WTC11 (cell line): Measurements from ENCODE around the gene ALCAM. TPM values are rescaled to one million over a fixed set of nuclear protein-coding genes. Genes with fewer than 3 reads are reported as not detected.

Experiments used
- ATAC-seq: fragments of 200-7000 bp; cut with Tn5 transposase; 2 replicates; pipeline ENCODE4 v1.10.0; 2021; ENCODE audit warnings: mild to moderate bottlenecking, moderate library complexity
- CTCF ChIA-PET: fragments of 300-600 bp; sonication (Branson Sonifier 250); formaldehyde crosslinking; loops from one replicate; lab custom pipeline; 2021; ENCODE audit warnings: antibody characterized with exemption; lab: Charles Lee
- POLR2A ChIA-PET: fragments of 350-600 bp; sonication (Branson Sonifier 250); formaldehyde crosslinking; loops from one replicate; lab custom pipeline; 2021; ENCODE audit warnings: antibody characterized with exemption; lab: Charles Lee
- DNase-seq: peaks from one replicate; pipeline ENCODE4 v3.0.0; 2021; ENCODE audit warnings: low spot score
- H3K27ac Mint-ChIP-seq: 2 replicates; pipeline ENCODE4 v1.8.0; 2021; ENCODE audit warnings: mixed read lengths
- H3K27me3 Mint-ChIP-seq: 2 replicates; pipeline ENCODE4 v1.8.0; 2021; ENCODE audit warnings: low read depth, mild to moderate bottlenecking, moderate library complexity, mixed read lengths
- H3K36me3 Mint-ChIP-seq: 2 replicates; pipeline ENCODE4 v1.8.0; 2021; ENCODE audit warnings: mixed read lengths
- H3K4me1 Mint-ChIP-seq: 2 replicates; pipeline ENCODE4 v1.8.0; 2022; ENCODE audit warnings: mixed read lengths
- H3K4me3 Mint-ChIP-seq: 2 replicates; pipeline ENCODE4 v1.8.0; 2021; ENCODE audit warnings: mild to moderate bottlenecking, moderate library complexity, mixed read lengths
- H3K9me3 Mint-ChIP-seq: 2 replicates; pipeline ENCODE4 v1.8.0; 2021; ENCODE audit warnings: mixed read lengths
- ATF1 ChIP-seq: sonication (generic); formaldehyde crosslinking; IDR thresholded peaks from 2 replicates; pipeline ENCODE4 v1.8.1; 2023; ENCODE audit warnings: mild to moderate bottlenecking, moderate library complexity, missing genetic modification reagents
- CREM ChIP-seq: sonication (generic); formaldehyde crosslinking; IDR thresholded peaks from 2 replicates; pipeline ENCODE4 v1.8.1; 2022; ENCODE audit warnings: mild to moderate bottlenecking, missing genetic modification reagents, moderate library complexity
- EMX1 ChIP-seq: fragments of 250-450 bp; sonication (Bioruptor Pico); IDR thresholded peaks from 2 replicates; pipeline ENCODE4 v1.8.0; 2021; ENCODE audit warnings: mild to moderate bottlenecking
- FOXJ3 ChIP-seq: sonication (generic); formaldehyde crosslinking; IDR thresholded peaks from 2 replicates; pipeline ENCODE4 v1.9.0; 2021; ENCODE audit warnings: missing genetic modification reagents, mild to moderate bottlenecking, borderline replicate concordance
- FOXK1 ChIP-seq: sonication (generic); formaldehyde crosslinking; IDR thresholded peaks from 2 replicates; pipeline ENCODE4 v1.8.0; 2022; ENCODE audit warnings: mild to moderate bottlenecking, moderate library complexity, missing genetic modification reagents
- GABPB1 ChIP-seq: sonication (generic); formaldehyde crosslinking; IDR thresholded peaks from 2 replicates; pipeline ENCODE4 v1.8.1; 2023; ENCODE audit warnings: mild to moderate bottlenecking, missing genetic modification reagents
- GTF2I ChIP-seq: fragments of 250-450 bp; sonication (Bioruptor Pico); conservative IDR thresholded peaks from 2 replicates; pipeline ENCODE4 v1.4.0; 2021; ENCODE audit warnings: mild to moderate bottlenecking
- IRF2 ChIP-seq: sonication (generic); formaldehyde crosslinking; IDR thresholded peaks from 2 replicates; pipeline ENCODE4 v1.8.0; 2022; ENCODE audit warnings: low read depth, missing genetic modification reagents, borderline replicate concordance
- JUN ChIP-seq: sonication (generic); formaldehyde crosslinking; IDR thresholded peaks from 2 replicates; pipeline ENCODE4 v1.8.0; 2023; ENCODE audit warnings: mild to moderate bottlenecking, missing genetic modification reagents
- SOX15 ChIP-seq: fragments of 250-450 bp; sonication (Bioruptor Pico); IDR thresholded peaks from 2 replicates; pipeline ENCODE4 v1.9.0; 2021; ENCODE audit warnings: mild to moderate bottlenecking
- TCF7 ChIP-seq: sonication (generic); formaldehyde crosslinking; IDR thresholded peaks from 2 replicates; pipeline ENCODE4 v1.8.0; 2022; ENCODE audit warnings: mild to moderate bottlenecking, low read depth, missing genetic modification reagents, moderate library complexity
- TEAD1 ChIP-seq: sonication (generic); formaldehyde crosslinking; IDR thresholded peaks from 2 replicates; pipeline ENCODE4 v1.8.0; 2022; ENCODE audit warnings: mild to moderate bottlenecking, missing genetic modification reagents
- total RNA-seq: library from RNA; stranded (reverse); gene quantifications from 3 replicates; pipeline ENCODE4 v1.2.3, GENCODE V29; 2021
- TF ChIP-seq, protein P1 (sequence below): sonication (generic); formaldehyde crosslinking; IDR thresholded peaks from 2 replicates; pipeline ENCODE4 v1.8.1; 2023; ENCODE audit warnings: mild to moderate bottlenecking, moderate library complexity, missing genetic modification reagents
- TF ChIP-seq, protein P2 (sequence below): sonication (generic); formaldehyde crosslinking; IDR thresholded peaks from 2 replicates; pipeline ENCODE4 v1.8.1; 2022; ENCODE audit warnings: low read depth, missing genetic modification reagents, borderline replicate concordance
- TF ChIP-seq, protein P3 (sequence below): fragments of 250-450 bp; sonication (Bioruptor Pico); IDR thresholded peaks from 2 replicates; pipeline ENCODE4 v2.1.2; 2022; ENCODE audit warnings: mild to moderate bottlenecking, moderate library complexity
- TF ChIP-seq, protein P4 (sequence below): sonication (generic); formaldehyde crosslinking; conservative IDR thresholded peaks from 2 replicates; pipeline ENCODE4 v1.8.1; 2022; ENCODE audit warnings: mild to moderate bottlenecking, missing genetic modification reagents
- TF ChIP-seq, protein P5 (sequence below): sonication (generic); formaldehyde crosslinking; IDR thresholded peaks from 2 replicates; pipeline ENCODE4 v1.8.1; 2023; ENCODE audit warnings: mild to moderate bottlenecking, missing genetic modification reagents, moderate library complexity
- TF ChIP-seq, protein P6 (sequence below): fragments of 250-450 bp; sonication (Bioruptor Pico); IDR thresholded peaks from 2 replicates; pipeline ENCODE4 v1.8.0; 2021; ENCODE audit warnings: mild to moderate bottlenecking
- TF ChIP-seq, protein P7 (sequence below): sonication (generic); formaldehyde crosslinking; IDR thresholded peaks from 2 replicates; pipeline ENCODE4 v1.8.1; 2023; ENCODE audit warnings: mild to moderate bottlenecking, missing genetic modification reagents
- TF ChIP-seq, protein P8 (sequence below): sonication (generic); formaldehyde crosslinking; IDR thresholded peaks from 2 replicates; pipeline ENCODE4 v1.8.1; 2022; ENCODE audit warnings: mild to moderate bottlenecking, missing genetic modification reagents, moderate library complexity, borderline replicate concordance

ALCAM gene
- total RNA-seq, 1 experiment from 2014 or later: 30.7 TPM

DNA sequence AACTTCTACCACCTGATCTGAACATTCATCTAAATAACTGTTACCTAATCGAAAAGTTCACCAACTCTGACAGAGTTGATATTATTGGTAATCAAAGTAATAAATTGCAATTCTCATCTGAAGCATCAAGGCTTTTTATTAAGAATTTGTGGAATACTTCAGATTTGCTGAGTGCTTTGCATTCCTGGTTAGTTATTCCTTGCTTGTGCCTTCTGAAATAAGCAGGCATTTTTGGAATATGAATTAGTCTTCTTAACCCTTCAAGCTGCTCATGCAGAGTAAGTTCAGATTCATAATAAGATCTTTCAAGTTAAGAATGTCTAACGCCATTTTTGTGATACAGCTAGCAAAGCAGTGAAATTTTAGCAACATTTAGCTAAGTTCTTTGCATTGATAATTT is 188.5 kb downstream of the ALCAM start:
- ATAC-seq: no peak
- POLR2A ChIA-PET: no interaction called here
- TF ChIP-seq SOX15 (CRISPR knock-in tag) (no peak), TCF7 (CRISPR knock-in tag) (no peak), JUN (CRISPR knock-in tag) (no peak), TEAD1 (no peak), ATF1 (CRISPR knock-in tag) (no peak), CREM (CRISPR knock-in tag) (no peak), FOXK1 (no peak), EMX1 (CRISPR knock-in tag) (no peak), GTF2I (CRISPR knock-in tag) (no peak), IRF2 (CRISPR knock-in tag) (no peak), GABPB1 (CRISPR knock-in tag) (no peak), FOXJ3 (no peak)
- TF ChIP-seq, protein P1, sequence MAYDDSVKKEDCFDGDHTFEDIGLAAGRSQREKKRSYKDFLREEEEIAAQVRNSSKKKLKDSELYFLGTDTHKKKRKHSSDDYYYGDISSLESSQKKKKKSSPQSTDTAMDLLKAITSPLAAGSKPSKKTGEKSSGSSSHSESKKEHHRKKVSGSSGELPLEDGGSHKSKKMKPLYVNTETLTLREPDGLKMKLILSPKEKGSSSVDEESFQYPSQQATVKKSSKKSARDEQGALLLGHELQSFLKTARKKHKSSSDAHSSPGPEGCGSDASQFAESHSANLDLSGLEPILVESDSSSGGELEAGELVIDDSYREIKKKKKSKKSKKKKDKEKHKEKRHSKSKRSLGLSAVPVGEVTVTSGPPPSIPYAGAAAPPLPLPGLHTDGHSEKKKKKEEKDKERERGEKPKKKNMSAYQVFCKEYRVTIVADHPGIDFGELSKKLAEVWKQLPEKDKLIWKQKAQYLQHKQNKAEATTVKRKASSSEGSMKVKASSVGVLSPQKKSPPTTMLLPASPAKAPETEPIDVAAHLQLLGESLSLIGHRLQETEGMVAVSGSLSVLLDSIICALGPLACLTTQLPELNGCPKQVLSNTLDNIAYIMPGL (CRISPR knock-in tag): no peak
- TF ChIP-seq, protein P2, sequence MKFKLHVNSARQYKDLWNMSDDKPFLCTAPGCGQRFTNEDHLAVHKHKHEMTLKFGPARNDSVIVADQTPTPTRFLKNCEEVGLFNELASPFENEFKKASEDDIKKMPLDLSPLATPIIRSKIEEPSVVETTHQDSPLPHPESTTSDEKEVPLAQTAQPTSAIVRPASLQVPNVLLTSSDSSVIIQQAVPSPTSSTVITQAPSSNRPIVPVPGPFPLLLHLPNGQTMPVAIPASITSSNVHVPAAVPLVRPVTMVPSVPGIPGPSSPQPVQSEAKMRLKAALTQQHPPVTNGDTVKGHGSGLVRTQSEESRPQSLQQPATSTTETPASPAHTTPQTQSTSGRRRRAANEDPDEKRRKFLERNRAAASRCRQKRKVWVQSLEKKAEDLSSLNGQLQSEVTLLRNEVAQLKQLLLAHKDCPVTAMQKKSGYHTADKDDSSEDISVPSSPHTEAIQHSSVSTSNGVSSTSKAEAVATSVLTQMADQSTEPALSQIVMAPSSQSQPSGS: no peak
- TF ChIP-seq, protein P3, sequence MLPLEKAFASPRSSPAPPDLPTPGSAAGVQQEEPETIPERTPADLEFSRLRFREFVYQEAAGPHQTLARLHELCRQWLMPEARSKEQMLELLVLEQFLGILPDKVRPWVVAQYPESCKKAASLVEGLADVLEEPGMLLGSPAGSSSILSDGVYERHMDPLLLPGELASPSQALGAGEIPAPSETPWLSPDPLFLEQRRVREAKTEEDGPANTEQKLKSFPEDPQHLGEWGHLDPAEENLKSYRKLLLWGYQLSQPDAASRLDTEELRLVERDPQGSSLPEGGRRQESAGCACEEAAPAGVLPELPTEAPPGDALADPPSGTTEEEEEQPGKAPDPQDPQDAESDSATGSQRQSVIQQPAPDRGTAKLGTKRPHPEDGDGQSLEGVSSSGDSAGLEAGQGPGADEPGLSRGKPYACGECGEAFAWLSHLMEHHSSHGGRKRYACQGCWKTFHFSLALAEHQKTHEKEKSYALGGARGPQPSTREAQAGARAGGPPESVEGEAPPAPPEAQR (CRISPR knock-in tag): no peak
- TF ChIP-seq, protein P4, sequence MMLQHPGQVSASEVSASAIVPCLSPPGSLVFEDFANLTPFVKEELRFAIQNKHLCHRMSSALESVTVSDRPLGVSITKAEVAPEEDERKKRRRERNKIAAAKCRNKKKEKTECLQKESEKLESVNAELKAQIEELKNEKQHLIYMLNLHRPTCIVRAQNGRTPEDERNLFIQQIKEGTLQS (CRISPR knock-in tag): no peak
- TF ChIP-seq, protein P5, sequence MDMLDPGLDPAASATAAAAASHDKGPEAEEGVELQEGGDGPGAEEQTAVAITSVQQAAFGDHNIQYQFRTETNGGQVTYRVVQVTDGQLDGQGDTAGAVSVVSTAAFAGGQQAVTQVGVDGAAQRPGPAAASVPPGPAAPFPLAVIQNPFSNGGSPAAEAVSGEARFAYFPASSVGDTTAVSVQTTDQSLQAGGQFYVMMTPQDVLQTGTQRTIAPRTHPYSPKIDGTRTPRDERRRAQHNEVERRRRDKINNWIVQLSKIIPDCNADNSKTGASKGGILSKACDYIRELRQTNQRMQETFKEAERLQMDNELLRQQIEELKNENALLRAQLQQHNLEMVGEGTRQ: no peak
- TF ChIP-seq, protein P6, sequence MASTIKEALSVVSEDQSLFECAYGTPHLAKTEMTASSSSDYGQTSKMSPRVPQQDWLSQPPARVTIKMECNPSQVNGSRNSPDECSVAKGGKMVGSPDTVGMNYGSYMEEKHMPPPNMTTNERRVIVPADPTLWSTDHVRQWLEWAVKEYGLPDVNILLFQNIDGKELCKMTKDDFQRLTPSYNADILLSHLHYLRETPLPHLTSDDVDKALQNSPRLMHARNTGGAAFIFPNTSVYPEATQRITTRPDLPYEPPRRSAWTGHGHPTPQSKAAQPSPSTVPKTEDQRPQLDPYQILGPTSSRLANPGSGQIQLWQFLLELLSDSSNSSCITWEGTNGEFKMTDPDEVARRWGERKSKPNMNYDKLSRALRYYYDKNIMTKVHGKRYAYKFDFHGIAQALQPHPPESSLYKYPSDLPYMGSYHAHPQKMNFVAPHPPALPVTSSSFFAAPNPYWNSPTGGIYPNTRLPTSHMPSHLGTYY: no peak
- TF ChIP-seq, protein P7, sequence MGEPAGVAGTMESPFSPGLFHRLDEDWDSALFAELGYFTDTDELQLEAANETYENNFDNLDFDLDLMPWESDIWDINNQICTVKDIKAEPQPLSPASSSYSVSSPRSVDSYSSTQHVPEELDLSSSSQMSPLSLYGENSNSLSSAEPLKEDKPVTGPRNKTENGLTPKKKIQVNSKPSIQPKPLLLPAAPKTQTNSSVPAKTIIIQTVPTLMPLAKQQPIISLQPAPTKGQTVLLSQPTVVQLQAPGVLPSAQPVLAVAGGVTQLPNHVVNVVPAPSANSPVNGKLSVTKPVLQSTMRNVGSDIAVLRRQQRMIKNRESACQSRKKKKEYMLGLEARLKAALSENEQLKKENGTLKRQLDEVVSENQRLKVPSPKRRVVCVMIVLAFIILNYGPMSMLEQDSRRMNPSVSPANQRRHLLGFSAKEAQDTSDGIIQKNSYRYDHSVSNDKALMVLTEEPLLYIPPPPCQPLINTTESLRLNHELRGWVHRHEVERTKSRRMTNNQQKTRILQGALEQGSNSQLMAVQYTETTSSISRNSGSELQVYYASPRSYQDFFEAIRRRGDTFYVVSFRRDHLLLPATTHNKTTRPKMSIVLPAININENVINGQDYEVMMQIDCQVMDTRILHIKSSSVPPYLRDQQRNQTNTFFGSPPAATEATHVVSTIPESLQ (CRISPR knock-in tag): no peak
- TF ChIP-seq, protein P8, sequence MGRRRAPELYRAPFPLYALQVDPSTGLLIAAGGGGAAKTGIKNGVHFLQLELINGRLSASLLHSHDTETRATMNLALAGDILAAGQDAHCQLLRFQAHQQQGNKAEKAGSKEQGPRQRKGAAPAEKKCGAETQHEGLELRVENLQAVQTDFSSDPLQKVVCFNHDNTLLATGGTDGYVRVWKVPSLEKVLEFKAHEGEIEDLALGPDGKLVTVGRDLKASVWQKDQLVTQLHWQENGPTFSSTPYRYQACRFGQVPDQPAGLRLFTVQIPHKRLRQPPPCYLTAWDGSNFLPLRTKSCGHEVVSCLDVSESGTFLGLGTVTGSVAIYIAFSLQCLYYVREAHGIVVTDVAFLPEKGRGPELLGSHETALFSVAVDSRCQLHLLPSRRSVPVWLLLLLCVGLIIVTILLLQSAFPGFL: no peak
- TF ChIP-seq, all 79 proteins: peak for 0
- H3K27ac Mint-ChIP-seq: no peak overlapping the region
- peaks cover 6% of the 10 kb centered on the region; the same call in 1 of the 2 replicates for H3K36me3 Mint-ChIP-seq
- peaks cover 13% of the 10 kb centered on the region for H3K4me1 Mint-ChIP-seq
- H3K9me3 Mint-ChIP-seq: no peaks in the 10 kb centered on the region
- H3K4me3 Mint-ChIP-seq: no peak overlapping the region
- CTCF ChIA-PET: no interaction called here
- no peak for DNase-seq
- no peaks in the 10 kb centered on the region for H3K27me3 Mint-ChIP-seq
